Left ventricle myocardium inferior (tissue), 1 donor: ENCODE data around the gene CEP68. TPM values are rescaled to one million over a fixed set of nuclear protein-coding genes. Genes with fewer than 3 reads are reported as not detected.
"Not testable (repeated sequence)": the region's sequence is repeated elsewhere in the genome, so short reads cannot be mapped to it uniquely, and the experiment has no call there.

Source experiments
- DNase-seq: peaks from one replicate; pipeline ENCODE4 v3.0.0-alpha.2; 2020
- H3K27ac ChIP-seq: fragments of 200-600 bp; replicated peaks from 2 replicates; pipeline ENCODE4 v1.8.0; 2021
- H3K27me3 ChIP-seq: fragments of 200-600 bp; 2 replicates; pipeline ENCODE4 v1.8.0; 2021; ENCODE audit warnings: low read depth
- H3K36me3 ChIP-seq: fragments of 200-600 bp; 2 replicates; pipeline ENCODE4 v1.8.0; 2021
- H3K4me1 ChIP-seq: fragments of 200-600 bp; 2 replicates; pipeline ENCODE4 v1.8.0; 2021
- H3K4me3 ChIP-seq: fragments of 200-600 bp; 2 replicates; pipeline ENCODE4 v1.8.0; 2021; ENCODE audit warnings: mild to moderate bottlenecking, moderate library complexity
- H3K9me3 ChIP-seq: fragments of 200-600 bp; replicated peaks from 2 replicates; pipeline ENCODE4 v1.8.0; 2021
- CTCF ChIP-seq: fragments of 200-600 bp; IDR thresholded peaks from 2 replicates; pipeline ENCODE4 v1.8.0; 2021; ENCODE audit warnings: antibody characterized with exemption, mild to moderate bottlenecking, borderline replicate concordance
- intact Hi-C: fragments of 100-400 bp; cut with micrococcal nuclease; formaldehyde crosslinking; loops from one replicate; pipeline ENCODE4 v1.11.0; 2022
- total RNA-seq: library from RNA; stranded (reverse); fragmentation: NEBNext Ultra II Directional; extraction: Animal tissue kit (Norgen Biotek cat#: 25700); gene quantifications from one replicate; pipeline ENCODE4 v1.2.1, GENCODE V29; 2021
- donor health status: DM: no; HTN: yes; CAD: no; lungs with severe emphysema.

Gene CEP68
- total RNA-seq, 1 donor from 2014 or later: 20.2 TPM

DNA sequence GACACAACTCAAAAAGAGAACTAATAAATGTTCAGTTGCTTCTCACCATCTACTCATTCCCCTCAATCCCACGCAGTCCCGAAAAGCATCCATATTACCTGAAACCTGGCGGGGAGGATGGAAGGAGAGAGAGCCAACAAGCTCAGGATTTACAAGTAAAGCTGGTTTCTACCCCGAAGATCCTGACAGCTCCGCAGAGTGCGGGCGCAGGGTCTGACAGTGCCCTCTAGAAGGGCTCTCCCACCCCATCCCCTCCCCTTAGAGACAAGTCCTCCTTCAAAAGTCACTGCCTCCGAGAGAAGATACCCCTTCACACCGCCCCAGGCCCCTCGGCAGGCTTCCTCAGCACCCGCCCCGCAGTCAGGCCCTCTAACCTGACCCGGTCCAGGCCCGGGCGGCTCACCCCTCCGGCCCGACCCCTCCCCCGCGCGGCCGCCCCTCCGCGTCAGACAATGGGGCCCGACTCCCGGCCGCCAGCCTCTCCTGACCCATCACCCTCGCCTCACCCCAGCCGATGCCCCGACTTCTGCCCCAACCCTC lies 73.1 kb downstream of the CEP68 start:
- Histone ChIP-seq H3K4me3 (peak overlapping the region; percentile 93), H3K9me3 (no peaks in the 10 kb centered on the region), H3K4me1 (peaks cover 67% of the 10 kb centered on the region), H3K27ac (peak overlapping the region; percentile 97), H3K36me3 (no peaks in the 10 kb centered on the region), H3K27me3 (no peaks in the 10 kb centered on the region)
- TF ChIP-seq CTCF: no peak
- DNase-seq: peak; percentile 50
- intact Hi-C loops: loop anchor here (5.0 kb wide), 1 partner anchor 57 kb away; no protein-coding TSS in a partner anchor

- peak within 1 kb of the TSS; percentile 97 for H3K27ac ChIP-seq
- H3K36me3 ChIP-seq: no peaks in the 10 kb centered on the region
- intact Hi-C loops: loop anchor here (5.0 kb wide), 1 partner anchor 58 kb away; no protein-coding TSS in a partner anchor
- H3K27me3 ChIP-seq: no peaks in the 10 kb centered on the region
- H3K4me3 ChIP-seq: peak within 1 kb of the TSS; percentile 93
- peak; percentile 100 for DNase-seq
- peak; percentile 61 for TF ChIP-seq CTCF
- H3K4me1 ChIP-seq: peaks cover 61% of the 10 kb centered on the region
- no peaks in the 10 kb centered on the region for H3K9me3 ChIP-seq
These were observed 73.8 kb downstream of the CEP68 start, which contains the start of gene RAB1A for GRCh38 chr2:65129826-65130663. TSS of gene RAB1A (minus strand) at chr2:65130106. CDS start at chr2:65129915, 191 bp downstream.

DNA sequence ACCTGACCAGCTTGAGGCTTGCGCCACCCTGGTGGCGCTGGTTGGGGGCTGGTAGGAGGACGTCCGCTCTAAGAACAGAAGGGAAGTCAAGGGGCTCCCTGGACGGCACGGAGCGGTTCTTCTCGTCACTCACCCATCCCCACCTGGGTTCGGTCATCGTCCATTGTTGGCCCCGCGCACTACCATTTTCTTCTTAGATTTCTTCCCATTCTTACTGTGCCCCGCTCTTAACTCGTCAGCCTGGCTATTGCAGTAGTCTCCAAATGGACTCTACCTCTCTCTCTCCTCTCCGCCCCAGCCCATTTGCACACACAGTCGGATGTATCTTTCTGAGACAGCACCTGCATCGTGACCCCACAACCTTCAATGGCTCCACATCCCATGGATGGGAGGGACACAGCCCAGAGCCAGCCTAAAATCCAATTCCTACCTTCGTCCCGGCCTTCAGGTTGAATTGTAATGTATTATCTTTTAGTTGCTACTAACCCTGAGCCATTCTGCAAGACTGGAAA lies 74.5 kb downstream of the CEP68 start:
- TF ChIP-seq CTCF: no peak
- no peak for DNase-seq
- peak overlapping the region; percentile 93 for H3K4me3 ChIP-seq
- H3K9me3 ChIP-seq: no peaks in the 10 kb centered on the region
- peaks cover 54% of the 10 kb centered on the region for H3K4me1 ChIP-seq
- H3K36me3 ChIP-seq: no peaks in the 10 kb centered on the region
- no peaks in the 10 kb centered on the region for H3K27me3 ChIP-seq
- peak overlapping the region; percentile 97 for H3K27ac ChIP-seq
- intact Hi-C loops: no loop called here

- H3K4me3 ChIP-seq, H3K27me3 ChIP-seq, intact Hi-C loops, DNase-seq, H3K9me3 ChIP-seq, H3K36me3 ChIP-seq, H3K27ac ChIP-seq: not testable (repeated sequence)
- peaks cover 32% of the 10 kb centered on the region for H3K4me1 ChIP-seq
These were observed 76.7 kb downstream of the CEP68 start for GRCh38 chr2:65132930-65133329.

GRCh38 chr2:65133626-65134025 lies 77.4 kb downstream of the CEP68 start:
- no peak for DNase-seq
- Histone ChIP-seq H3K4me1 (peaks cover 25% of the 10 kb centered on the region), H3K27ac (no peak overlapping the region), H3K4me3 (no peak overlapping the region), H3K36me3 (no peaks in the 10 kb centered on the region), H3K9me3 (no peaks in the 10 kb centered on the region), H3K27me3 (no peaks in the 10 kb centered on the region)
- intact Hi-C loops: no loop called here
- TF ChIP-seq CTCF: no peak
